Measurements from ENCODE around the gene MYO15B. TPM values are rescaled to one million over a fixed set of nuclear protein-coding genes. Genes with fewer than 3 reads are reported as not detected.

The MYO15B gene
- total and polyA plus RNA-seq, 2 of the 4 experiments (the other 2 are of a cell fraction), result 0.18 to 0.65 TPM

- CTCF ChIA-PET, result interaction anchor here (5.1 kb wide), 1 partner anchor 7 kb away, joined by 30 read pairs; the partner anchor contains the start of gene SMIM5
- no peaks in the 10 kb centered on the region for H3K9me1 ChIP-seq (ENCODE audit: insufficient read depth, low read length)
- in situ Hi-C loops (cut with MboI; ENCODE audit: low sequenced_read_pairs), result no loop called here
- POLR2A ChIA-PET (ENCODE audit: unreplicated experiment), result no interaction called here
- no peaks in the 10 kb centered on the region; a peak in 1 of 4 replicates for H3K79me1 ChIP-seq (ENCODE audit: low read depth in 1 of 2, low read length in 2 of 2)
- no peak overlapping the region for H2AK5ac ChIP-seq (ENCODE audit: low read depth, low read length)
- no peak overlapping the region for H4K8ac ChIP-seq (ENCODE audit: low read depth in 2 of 2, low read length in 2 of 2)
- intact Hi-C loops (cut with micrococcal nuclease), result no loop called here
- no peak overlapping the region for H2AFZ ChIP-seq (replicated peaks; ENCODE audit: low read length, poor library complexity)
- dilution Hi-C loops (cut with HindIII; ENCODE audit: low sequenced_read_pairs, unreplicated experiment), result no loop called here
- no peak overlapping the region for H4K5ac ChIP-seq (ENCODE audit: low read depth, low read length)
- no peaks in the 10 kb centered on the region; the same call in 1 of the 2 replicates for H4K20me1 ChIP-seq (ENCODE audit: insufficient read depth, low read length)
- DNase-seq (no peak), ATAC-seq (ENCODE audit: low read depth) (no peak)
- no peak overlapping the region for H4K91ac ChIP-seq (ENCODE audit: insufficient read depth, low read depth, low read length)
- no peak overlapping the region for H3K56ac ChIP-seq (ENCODE audit: extremely low read depth, insufficient read depth, low read length)
- H3K4ac ChIP-seq (ENCODE audit: low read depth, low read length), result no peak overlapping the region
- no peak overlapping the region for H3K14ac ChIP-seq (replicated peaks; ENCODE audit: low read depth, low read length)
- peaks cover 11% of the 10 kb centered on the region for H3K36me3 ChIP-seq (ENCODE audit: control insufficient read depth, insufficient read depth, low read length)
- TF ChIP-seq FOS (IDR thresholded peaks at IDR 0.05; ENCODE audit: low read depth, low read length) (no peak), BHLHE40 (IDR thresholded peaks at IDR 0.05; ENCODE audit: low read depth, low read length) (no peak), MAFK (IDR thresholded peaks at IDR 0.05; ENCODE audit: low read depth, low read length) (no peak), RFX5 (IDR thresholded peaks at IDR 0.05; ENCODE audit: low read depth, low read length) (no peak), CEBPB (IDR thresholded peaks at IDR 0.05; ENCODE audit: low read depth, low read length) (no peak), RAD21 (IDR thresholded peaks at IDR 0.05; ENCODE audit: low read length) (no peak), MXI1 (IDR thresholded peaks at IDR 0.05; ENCODE audit: borderline replicate concordance, low read depth, low read length) (no peak), RCOR1 (IDR thresholded peaks at IDR 0.05; ENCODE audit: insufficient replicate concordance, low read length) (no peak), ELK1 (IDR thresholded peaks at IDR 0.05; ENCODE audit: borderline replicate concordance, low read depth, low read length) (no peak), SMC3 (IDR thresholded peaks at IDR 0.05; ENCODE audit: low read depth, low read length) (no peak), CTCF (conservative IDR thresholded peaks at IDR 0.05; ENCODE audit: low read depth, low read length) (no peak), MAZ (IDR thresholded peaks at IDR 0.05; ENCODE audit: borderline replicate concordance, low read depth, low read length) (no peak), CHD1 (IDR thresholded peaks at IDR 0.05; ENCODE audit: low read depth, low read length) (no peak), POLR2A (IDR thresholded peaks at IDR 0.05; ENCODE audit: low read depth, low read length) (no peak), NFE2L2 (IDR thresholded peaks at IDR 0.05; ENCODE audit: low read depth, low read length) (no peak)
- TF ChIP-seq, protein P1, sequence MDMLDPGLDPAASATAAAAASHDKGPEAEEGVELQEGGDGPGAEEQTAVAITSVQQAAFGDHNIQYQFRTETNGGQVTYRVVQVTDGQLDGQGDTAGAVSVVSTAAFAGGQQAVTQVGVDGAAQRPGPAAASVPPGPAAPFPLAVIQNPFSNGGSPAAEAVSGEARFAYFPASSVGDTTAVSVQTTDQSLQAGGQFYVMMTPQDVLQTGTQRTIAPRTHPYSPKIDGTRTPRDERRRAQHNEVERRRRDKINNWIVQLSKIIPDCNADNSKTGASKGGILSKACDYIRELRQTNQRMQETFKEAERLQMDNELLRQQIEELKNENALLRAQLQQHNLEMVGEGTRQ (IDR thresholded peaks at IDR 0.05; ENCODE audit: low read depth, low read length), result no peak
- no peak overlapping the region for H2BK15ac ChIP-seq (ENCODE audit: low read depth, low read length)
- no peak overlapping the region for H2BK20ac ChIP-seq (ENCODE audit: low read depth, low read length)
- H3K4me3 ChIP-seq (ENCODE audit: insufficient read depth, low read depth, low read length), result no peak overlapping the region
- no peak overlapping the region for H3K9ac ChIP-seq (ENCODE audit: low read depth, low read length)
- H3K18ac ChIP-seq (ENCODE audit: low read depth, low read length), result no peak overlapping the region
- no peaks in the 10 kb centered on the region for H3K4me1 ChIP-seq (ENCODE audit: control insufficient read depth, insufficient read depth, low read length)
- no peak overlapping the region for H3K23ac ChIP-seq (ENCODE audit: low read depth, low read length)
- no peaks in the 10 kb centered on the region for H3K9me3 ChIP-seq (ENCODE audit: control insufficient read depth, insufficient read depth, low read length)
- no peak overlapping the region for H2AK9ac ChIP-seq (replicated peaks; ENCODE audit: low read depth, low read length, poor library complexity)
- H3K27ac ChIP-seq (ENCODE audit: insufficient read depth, low read length), result no peak overlapping the region
- no peak overlapping the region for H2BK120ac ChIP-seq (ENCODE audit: low read depth, low read length)
- no peak overlapping the region for H2BK5ac ChIP-seq (ENCODE audit: low read depth, low read length, poor library complexity, severe bottlenecking)
- no peak overlapping the region for H3K4me2 ChIP-seq (ENCODE audit: low read depth, low read length)
- 100% methylated on average over 1 of the region's 13 CpGs; no CpG with 5 or more reads in 1 of the 2 experiments for WGBS, 2 experiments (ENCODE audit: extremely low coverage in 2 of 2, insufficient read length in 1 of 2)
- no peaks in the 10 kb centered on the region for H3K27me3 ChIP-seq (ENCODE audit: control insufficient read depth, insufficient read depth, low read length)
- no TSS peak for BruUV-seq (replicated peaks)
Observed at GRCh38 chr17:75640556-75641119, 53.0 kb downstream of the MYO15B start.

Data from IMR-90 (cell line).